GM21381 (cell line): ENCODE data around the gene RBM20.
"Not testable (repeated sequence)": the region's sequence is repeated elsewhere in the genome, so short reads cannot be mapped to it uniquely, and the experiment has no call there.

Experiments used
- ATAC-seq: cut with Tn5 transposase; IDR thresholded peaks from one replicate; pipeline ENCODE4 v1.9.1; 2021; ENCODE audit warnings: mild to moderate bottlenecking, moderate library complexity; ENCODE audit not compliant: unreplicated experiment

The RBM20 gene

DNA sequence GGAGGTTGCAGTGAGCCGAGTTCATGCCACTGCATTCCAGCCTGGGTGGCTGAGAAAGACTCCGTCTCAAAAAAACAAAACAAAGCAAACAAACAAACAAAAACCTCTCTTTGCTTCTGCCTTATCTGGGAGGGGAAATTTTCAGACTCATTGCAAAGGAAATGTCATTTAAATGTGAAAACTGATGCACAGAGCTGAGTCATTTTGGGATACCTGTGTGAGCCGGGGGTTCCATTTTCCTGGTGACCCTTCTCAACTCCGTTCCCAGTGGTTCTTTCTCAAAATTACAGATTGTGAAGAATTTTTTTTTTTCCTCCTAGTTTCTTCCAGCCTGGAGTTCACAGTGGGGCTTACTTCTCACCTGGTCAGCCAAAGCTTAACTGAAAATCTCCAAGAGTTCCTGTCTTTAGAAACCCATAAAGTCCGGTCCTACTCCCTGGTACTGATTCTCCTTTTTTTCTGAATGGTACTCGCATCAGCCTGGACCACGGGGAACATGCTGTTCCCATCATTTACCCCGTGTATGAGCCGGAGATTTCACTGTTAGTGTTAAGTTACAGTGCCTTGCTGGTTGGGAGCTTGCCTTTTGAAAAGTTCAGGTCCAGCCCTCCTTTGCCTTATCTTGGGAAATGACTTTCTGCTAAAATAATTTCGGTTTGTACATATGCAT lies 56.9 kb downstream of the RBM20 start:
- ATAC-seq = no peak

GRCh38 chr10:110701617-110701971 lies 57.5 kb downstream of the RBM20 start:
- ATAC-seq = no peak

DNA sequence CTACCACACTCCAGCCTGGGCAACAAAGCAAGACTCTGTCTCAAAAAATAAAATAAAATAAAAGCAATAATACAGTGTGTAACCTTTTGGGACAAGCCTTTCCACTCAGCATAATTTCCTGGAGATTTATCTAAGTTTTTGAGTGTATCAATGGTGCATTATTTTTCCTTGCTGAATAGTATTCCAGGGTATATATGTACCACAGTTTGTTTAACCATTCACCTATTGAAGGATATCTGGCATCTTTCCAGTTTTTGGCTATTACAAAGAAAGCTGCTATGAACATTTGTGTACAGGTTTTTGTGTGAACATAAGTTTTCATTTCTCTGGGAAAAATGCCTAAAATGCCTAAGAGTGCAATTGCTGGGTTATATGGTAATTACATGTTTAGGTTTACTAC lies 59.9 kb downstream of the RBM20 start:
- ATAC-seq = no peak

- no peak for ATAC-seq
Observed at GRCh38 chr10:110704906-110705476, 60.9 kb downstream of the RBM20 start.

DNA sequence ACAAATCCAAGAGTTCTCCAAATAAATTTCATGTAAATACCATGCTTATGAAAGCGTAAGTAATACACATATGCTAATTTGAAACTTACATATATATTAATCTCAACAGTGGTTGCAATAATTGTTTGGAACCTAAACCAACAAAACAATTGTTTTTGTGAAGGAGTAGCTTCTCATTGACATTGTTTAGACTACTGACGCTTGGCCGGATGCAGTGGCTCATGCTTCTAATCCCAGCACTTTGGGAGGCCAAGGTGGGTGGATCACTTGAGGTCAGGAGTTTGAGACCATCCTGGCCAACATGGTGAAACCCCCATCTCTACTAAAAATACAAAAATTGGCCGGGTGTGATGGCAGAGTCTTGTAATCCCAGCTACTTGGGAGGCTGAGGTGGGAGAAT lies 61.5 kb downstream of the RBM20 start:
- not testable (repeated sequence) for ATAC-seq

DNA sequence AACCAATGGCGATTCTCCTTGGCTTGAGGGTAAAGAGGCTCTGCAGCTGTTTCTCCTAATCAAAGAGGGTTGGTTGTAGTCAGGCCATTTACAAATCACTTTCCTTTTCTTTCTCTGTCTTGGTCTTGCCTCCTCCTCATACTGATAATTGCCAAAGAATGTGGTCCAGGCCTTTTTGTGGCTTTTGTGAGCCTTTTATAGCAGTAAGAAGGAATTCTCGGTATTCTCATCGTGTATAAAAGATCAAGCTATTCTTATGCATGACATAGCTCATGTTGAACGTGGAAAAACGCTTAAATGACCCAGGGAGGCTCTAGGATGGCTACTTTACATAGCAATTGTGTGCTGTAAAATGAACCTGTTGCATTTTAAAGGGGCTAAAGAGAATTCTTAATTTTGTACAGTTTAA lies 62.6 kb downstream of the RBM20 start:
- ATAC-seq = no peak

DNA sequence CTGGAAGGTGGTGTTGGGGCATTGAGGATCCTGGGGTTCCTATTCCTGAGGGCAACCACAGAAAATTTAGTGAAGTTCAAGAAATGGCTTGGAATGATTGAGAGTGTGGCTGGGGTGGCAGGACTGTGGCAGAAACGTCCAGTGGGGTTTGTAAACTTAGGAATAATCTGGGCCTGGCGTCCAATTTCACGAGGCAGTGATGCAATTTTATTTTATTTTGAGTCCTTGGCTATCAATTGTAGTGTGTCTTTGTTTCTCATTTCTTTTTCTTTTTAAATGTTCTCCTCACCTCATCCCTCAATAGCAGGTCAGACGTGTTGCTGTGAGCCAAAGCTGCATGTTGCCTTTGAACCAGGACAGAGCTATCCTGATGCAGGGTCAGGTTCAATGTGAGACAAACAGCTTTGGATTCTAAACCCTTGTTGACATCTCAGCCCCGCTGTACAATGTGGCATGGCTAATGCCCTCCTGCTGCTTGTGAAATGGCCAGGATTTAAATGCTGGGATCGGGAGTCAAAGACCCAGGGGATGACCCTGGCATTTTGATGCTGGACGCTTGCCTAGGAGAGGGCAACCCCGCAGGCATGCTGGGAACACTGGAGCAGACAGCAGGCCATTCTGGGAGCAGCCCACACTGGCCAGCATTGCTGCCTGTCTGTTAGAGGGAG lies 64.8 kb downstream of the RBM20 start:
- ATAC-seq = no peak

DNA sequence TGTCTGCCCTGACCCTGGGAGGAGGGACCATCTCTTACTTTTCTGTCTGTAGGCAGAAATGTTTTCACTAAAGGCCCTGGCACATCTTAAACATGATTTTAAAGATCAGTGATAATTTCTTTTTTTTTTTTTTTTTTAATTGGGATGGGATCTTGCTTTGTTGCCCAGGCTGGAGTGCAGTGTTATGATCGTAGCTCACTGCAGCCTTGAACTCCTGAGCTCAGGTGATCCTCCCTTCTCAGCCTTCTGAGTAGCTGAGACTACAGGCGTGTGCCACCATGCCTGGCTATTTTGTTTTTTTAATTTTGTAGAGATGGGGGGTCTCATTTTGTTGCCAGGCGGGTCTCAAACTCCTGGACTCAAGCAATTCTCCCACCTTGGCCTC lies 65.3 kb downstream of the RBM20 start:
- ATAC-seq = no peak

GRCh38 chr10:110709964-110710587 lies 65.9 kb downstream of the RBM20 start:
- no peak for ATAC-seq

DNA sequence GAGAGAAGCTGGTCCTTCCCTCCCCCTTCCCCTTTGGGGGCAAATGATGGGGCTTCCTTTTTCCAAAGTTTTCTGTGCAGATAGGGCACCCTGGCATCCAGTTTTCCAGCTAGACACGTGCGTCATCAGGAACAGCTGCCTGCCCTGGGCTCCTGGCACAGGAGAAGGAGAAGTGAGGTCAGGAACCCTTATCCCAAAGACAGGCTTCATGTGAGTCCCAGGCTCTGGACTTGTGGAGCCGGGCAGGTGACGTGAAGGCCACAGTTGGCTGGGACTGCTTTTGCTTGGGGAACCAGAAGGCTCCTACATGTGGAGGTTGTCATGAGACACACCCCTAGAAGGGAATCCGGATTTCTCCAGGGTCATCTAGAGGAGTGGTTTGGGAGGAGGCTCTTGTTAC lies 66.5 kb downstream of the RBM20 start:
- ATAC-seq = no peak

DNA sequence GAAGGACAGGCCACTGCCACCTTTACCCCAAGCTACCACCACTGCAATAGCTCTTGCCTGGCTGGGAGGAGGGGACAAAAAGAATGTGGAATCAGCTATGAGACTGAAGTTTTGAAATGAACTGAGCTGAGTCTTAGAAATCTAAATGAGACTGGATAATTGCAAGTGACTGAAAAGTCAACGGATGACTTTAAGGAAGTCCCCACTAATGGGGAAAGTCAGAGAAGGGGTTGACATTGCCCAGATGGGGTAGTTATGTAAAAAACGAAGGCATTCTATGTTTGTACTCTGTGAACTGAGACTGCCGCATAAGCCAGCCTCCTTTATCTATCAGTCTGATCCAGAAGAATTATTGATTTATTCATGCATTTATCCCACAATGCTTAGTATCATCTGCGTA lies 67.2 kb downstream of the RBM20 start:
- no peak for ATAC-seq

- no peak for ATAC-seq
Observed at GRCh38 chr10:110714356-110714755, 70.2 kb downstream of the RBM20 start.

DNA sequence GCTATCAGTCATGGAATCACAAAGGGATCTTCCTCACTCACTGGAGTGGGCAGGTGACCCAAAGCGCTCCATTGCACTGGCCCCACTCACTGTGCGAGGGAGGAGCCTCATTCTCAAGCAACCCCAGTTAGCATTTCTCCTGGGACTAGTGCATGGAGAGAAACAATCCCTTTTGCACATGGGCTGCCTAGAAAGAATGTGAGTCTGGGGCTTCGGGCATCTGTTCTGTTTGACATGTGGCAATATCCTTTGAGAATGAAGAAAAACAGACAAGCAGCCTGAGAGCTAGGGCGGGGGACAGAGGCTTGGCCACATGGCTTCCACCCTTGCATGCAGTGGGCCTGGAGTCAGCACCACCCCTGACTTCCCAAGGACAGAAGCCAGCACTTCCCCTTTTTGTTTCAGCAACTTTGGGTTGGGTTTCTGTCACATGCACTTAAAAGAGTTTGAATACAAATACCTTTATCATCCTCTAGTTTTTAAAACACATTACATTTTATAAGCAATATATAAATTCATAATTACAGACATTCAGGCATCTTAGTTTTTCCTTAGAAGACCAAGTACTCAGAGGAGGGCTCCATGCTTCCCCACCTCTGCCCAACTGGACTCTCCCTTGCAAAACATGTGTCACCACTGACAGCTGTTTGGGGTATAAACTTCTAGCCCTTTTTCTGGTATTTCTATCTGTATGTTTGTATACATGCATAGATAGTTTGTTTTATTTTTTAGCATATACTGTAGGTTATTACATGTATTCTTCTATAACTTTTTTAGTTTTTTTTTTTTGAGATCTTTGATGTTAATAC lies 73.8 kb downstream of the RBM20 start:
- ATAC-seq = no peak

GRCh38 chr10:110721406-110722038 lies 77.4 kb downstream of the RBM20 start:
- no peak for ATAC-seq

- no peak for ATAC-seq
Observed at GRCh38 chr10:110723224-110723891, 79.2 kb downstream of the RBM20 start.

- ATAC-seq = peak; percentile 78
Observed at GRCh38 chr10:110724116-110724921, 80.2 kb downstream of the RBM20 start.

DNA sequence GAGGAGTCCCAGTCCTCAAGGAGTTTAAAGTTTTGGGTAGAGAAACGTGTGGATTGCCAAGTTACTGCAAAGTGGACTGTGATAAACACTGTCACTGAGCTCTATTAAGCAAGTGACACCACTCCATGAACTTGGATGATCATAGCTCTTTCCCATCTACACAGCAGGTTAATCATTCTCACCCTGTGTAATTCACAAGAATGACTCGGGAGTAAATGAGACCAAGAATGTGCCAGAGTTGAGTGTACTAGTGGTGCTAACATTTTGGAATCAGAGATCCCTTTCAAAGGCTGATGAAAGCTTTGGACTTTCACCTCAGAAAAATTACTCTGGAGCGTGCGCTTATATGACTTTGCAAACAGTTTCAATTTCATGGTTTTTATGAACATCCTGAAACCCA lies 80.8 kb downstream of the RBM20 start:
- ATAC-seq = no peak

GRCh38 chr10:110725801-110726630 lies 81.9 kb downstream of the RBM20 start:
- ATAC-seq = no peak

- not testable (repeated sequence) for ATAC-seq
Observed at GRCh38 chr10:110727785-110728184, 83.6 kb downstream of the RBM20 start.
